CD4-positive, alpha-beta T cell treated with Interleukin-15 for 4 hours (primary cell): ENCODE results near the gene ABCB4.
"Not testable (repeated sequence)": the region's sequence is repeated elsewhere in the genome, so short reads cannot be mapped to it uniquely, and the experiment has no call there.

Experiments used
- DNase-seq: peaks from one replicate; pipeline ENCODE4 v3.0.0-alpha.2; 2020; ENCODE audit warnings: low spot score

The ABCB4 gene

GRCh38 chr7:87474533-87475358 lies 734 bp downstream of the ABCB4 start:
- DNase-seq = peak; percentile 6

GRCh38 chr7:87473986-87474385 lies 1.5 kb downstream of the ABCB4 start:
- DNase-seq = no peak

DNA sequence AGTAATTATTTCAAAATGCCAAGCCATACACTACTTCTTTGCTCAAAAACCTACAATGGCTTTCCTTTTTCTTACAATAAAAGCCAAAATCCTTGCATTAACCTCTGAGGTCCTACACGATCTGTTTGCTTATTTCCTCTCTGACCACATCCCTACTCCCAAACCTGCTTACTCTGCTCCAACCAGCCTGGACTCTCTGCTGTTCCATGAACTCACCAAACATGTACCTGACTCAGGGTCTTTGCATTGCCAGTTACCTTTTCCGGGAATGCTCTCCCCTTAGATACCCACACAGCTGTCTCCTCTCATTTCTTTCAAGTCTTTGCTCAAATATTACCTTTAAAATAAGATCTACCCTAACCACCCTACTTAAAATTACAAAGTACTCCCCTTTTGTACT lies 2.3 kb downstream of the ABCB4 start:
- DNase-seq = no peak

DNA sequence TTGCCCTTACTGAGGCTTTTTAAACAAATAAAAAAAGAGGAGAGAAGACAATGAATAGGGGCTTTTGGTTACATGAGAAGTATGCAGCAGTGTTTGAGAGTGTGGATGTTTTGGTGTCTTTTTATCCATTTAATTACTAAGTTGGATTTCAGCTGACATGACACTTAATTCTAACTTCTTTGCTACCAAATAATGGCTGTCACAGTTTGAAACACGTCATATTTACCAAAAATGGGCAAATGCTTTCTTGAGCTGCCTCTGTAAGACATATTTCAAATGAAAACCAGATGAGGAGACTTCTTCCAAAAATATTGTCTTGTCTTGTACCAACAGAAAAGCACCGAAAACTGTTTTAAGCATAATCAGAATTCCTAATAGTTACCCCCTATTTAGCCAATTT lies 4.0 kb downstream of the ABCB4 start:
- no peak for DNase-seq

GRCh38 chr7:87469204-87469603 lies 6.3 kb downstream of the ABCB4 start:
- not testable (repeated sequence) for DNase-seq

DNA sequence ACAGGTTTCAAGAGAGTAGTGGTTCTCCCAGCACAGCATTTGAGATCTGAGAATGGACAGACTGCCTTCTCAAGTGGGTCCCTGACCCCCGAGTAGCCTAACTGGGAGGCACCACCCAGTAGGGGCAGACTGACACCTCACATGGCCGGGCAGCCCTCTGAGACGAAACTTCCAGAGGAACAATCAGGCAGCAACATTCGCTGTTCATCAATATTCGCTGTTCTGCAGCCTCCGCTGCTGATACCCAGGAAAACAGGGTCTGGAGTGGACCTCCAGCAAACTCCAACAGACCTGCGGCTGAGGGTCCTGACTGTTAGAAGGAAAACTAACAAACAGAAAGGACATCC lies 10.0 kb downstream of the ABCB4 start:
- DNase-seq = not testable (repeated sequence)

GRCh38 chr7:87464830-87465533 lies 10.5 kb downstream of the ABCB4 start:
- not testable (repeated sequence) for DNase-seq

DNA sequence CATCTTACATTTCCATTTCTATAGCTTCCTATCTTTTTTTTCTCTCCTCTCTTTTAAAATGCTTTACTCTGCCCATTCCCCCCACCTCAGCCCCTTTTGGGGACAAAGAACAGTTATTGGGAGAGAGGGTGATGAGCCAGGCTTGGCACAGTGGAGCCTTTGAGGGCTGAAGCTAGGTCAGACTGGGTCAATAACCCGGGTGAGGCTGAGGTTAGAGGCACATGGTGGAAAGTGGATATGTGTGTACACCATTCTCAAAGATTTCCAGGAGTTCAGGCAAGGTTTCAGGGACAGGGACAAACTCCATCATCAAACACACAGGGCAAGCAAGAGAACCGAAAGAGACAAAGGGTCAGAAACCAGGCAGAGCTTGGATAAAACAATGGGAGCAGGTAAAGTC lies 11.5 kb downstream of the ABCB4 start:
- DNase-seq = no peak

DNA sequence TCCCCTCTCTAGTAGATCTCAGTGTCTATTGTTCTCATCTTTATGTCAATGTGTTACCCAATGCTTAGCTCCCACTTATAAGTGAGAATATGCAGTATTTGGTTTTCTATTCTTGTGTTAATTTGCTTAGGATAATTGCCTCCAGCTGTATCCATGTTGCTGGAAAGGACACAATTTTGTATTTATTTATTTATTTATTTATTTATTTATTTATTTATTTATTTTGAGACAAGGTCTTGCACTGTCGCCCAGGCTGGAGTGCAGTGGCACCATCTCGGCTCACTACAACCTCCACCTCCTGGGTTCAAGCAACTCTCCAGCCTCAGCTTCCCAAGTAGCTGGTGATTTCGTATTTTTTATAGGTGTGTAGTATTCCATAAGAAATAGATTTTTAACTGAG lies 15.0 kb downstream of the ABCB4 start:
- not testable (repeated sequence) for DNase-seq

- DNase-seq = no peak
Measured at GRCh38 chr7:87459941-87460340, 15.5 kb downstream of the ABCB4 start.

- DNase-seq = no peak
Measured at GRCh38 chr7:87458148-87458547, 17.3 kb downstream of the ABCB4 start.

- DNase-seq = no peak
Measured at GRCh38 chr7:87456247-87456646, 19.2 kb downstream of the ABCB4 start.

DNA sequence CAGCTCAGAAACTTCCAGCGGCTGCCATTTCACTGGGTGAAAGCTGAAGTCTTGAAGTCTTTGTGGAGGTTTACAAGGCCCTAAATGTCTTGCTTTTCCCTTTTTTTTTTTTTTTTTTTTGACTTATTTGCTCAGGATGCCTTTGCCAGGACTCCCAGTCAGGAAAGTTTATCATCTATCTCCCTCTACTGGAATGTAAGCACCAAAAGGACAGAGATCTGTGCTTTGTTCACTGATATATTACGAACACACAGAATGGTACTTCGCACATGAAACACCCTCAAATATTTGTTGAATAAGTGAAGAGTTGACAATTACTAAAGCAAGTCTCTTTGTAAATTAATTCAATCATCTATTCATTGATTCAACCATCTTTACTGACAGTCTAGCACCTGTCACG lies 23.2 kb downstream of the ABCB4 start:
- DNase-seq = no peak

DNA sequence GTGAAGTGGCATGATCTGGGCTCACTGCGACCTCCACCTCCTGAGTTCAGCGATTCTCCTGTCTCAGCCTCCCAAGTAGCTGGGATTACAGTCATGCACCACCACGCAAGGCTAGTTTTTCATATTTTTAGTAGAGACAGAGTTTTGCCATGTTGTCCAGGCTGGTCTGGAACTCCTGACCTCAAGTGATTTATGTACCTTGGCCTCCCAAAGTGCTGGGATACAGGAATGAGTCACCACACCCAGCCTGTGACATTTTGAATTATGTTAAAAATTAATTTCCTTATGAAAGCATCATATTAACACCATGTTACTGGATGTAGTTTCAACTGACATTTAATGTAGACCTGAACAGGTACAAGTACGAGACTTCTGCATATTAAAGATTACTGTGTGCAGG lies 24.3 kb downstream of the ABCB4 start:
- DNase-seq = no peak

- DNase-seq = no peak
Measured at GRCh38 chr7:87450706-87451105, 24.8 kb downstream of the ABCB4 start.

DNA sequence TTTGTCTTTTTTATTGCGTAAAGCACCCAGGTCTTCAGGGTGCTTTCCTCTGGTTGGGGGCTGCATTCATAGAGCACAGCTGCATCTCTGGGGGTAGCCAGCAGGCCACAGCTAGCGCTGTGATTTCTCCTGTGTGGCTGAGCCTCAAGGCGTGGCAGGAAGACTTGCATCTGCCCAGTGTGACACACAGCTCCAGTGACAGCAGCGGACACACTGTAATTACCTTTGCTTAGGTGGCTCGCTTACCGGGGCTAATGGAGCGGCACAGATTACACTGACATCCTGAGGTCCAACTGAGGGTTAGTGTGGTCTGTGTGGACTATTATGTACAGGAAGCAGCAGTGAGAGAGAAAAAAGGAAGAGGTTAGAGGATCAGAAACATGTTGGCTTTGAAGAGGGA lies 27.1 kb downstream of the ABCB4 start:
- no peak for DNase-seq

- DNase-seq = no peak
Measured at GRCh38 chr7:87447116-87447635, 28.3 kb downstream of the ABCB4 start.

GRCh38 chr7:87445897-87446296 lies 29.6 kb downstream of the ABCB4 start:
- no peak for DNase-seq

DNA sequence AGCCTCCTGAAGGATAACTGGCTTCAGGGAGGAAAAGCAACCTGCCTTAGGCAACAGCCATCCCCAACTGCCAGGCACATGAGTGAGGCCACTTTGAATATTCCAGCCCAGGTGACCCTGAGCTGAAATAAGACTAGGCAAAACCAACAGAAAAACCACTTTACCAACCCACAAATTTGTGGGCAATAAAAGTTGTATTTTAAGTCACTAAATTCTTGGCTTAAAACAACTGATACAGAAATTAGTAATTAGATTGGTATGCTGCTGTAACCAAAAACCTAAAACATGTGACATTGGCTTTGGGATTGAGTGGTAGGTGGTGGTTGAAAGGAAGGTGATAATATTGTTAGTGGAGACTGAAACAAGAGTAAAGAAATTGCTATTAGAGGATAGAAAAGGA lies 39.9 kb downstream of the ABCB4 start:
- no peak for DNase-seq

DNA sequence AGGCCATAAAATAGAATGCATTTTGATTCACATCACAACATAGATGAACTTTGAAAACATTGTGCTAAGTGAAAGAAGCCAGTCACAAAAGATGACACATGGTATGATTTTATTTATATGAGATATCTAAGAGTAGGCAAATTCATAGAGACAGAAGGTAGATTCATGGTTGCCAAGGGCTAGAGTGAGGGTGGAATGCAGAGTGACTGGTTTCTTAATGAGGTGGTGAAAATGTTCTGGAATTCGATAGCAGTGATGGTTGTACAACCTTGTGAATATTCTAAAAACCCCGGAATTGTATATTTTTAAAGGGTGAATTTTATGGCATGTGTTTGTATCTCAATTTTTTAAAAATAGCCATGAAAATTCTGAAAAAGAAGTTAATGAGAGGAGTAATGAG lies 42.9 kb downstream of the ABCB4 start:
- DNase-seq = no peak

- no peak for DNase-seq
Measured at GRCh38 chr7:87427288-87427687, 48.2 kb downstream of the ABCB4 start.

DNA sequence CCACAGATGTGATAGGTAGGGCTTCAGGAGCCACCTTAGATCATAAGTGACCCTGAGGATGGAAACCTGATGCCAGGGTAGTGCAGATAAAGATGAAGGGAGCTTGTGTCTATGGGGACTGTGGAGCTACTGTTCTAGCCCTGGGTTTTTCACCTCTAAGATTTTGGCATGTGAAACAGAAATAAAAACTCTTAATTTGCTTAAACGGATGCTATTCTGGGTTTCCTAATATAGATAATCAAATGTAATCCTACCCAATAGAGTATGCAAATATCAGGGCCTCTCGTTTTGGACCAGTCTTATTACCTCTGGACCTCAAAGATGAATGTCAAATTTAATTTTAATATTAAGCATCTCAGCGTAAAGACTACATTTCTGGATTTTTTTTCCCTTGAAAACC lies 49.3 kb downstream of the ABCB4 start:
- no peak for DNase-seq

DNA sequence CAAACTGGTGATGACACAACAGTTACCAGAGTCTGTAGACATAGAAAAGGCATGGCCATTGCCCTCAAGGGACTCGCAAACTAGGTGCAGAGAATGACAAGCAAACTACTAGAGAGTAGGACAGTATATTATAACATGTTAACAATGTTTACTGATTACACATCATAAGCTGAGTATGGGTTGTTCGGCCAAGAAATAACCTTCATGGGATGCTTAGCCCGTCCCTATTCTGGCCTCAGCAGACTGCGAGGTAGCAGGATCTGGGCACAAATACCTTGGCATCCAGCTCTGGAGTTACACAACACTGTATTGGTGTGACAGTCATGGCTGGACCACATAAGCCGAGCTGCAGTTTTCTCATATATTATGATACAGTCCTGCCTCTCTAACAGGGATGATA lies 51.4 kb downstream of the ABCB4 start:
- no peak for DNase-seq

GRCh38 chr7:87420173-87420572 lies 55.3 kb downstream of the ABCB4 start:
- no peak for DNase-seq
